ENCODE data around the gene KDM4C.
A peak's percentile ranks its signal among the peaks of the same experiment; 100 is the strongest.

Gene KDM4C

GRCh38 chr9:6905850-6906375 lies 148.1 kb downstream of the KDM4C start:
- DNase-seq: no peak
- Histone ChIP-seq H3K23ac (ENCODE audit: low read length) (no peak overlapping the region), H3K4me1 (ENCODE audit: control insufficient read depth, low read depth, low read length) (no peaks in the 10 kb centered on the region), H3K4me3 (ENCODE audit: low read length) (no peak overlapping the region), H3K27ac (ENCODE audit: low read depth, low read length) (no peak overlapping the region), H3K27me3 (ENCODE audit: insufficient read depth, low read length, poor library complexity) (no peaks in the 10 kb centered on the region), H2BK5ac (ENCODE audit: low read length) (no peak overlapping the region), H3K4me2 (ENCODE audit: low read length) (no peak overlapping the region), H2BK15ac (replicated peaks; ENCODE audit: low read depth) (no peak overlapping the region), H2BK120ac (ENCODE audit: low read depth, low read length) (no peak overlapping the region), H3K56ac (ENCODE audit: low read length) (no peak overlapping the region), H2AK5ac (ENCODE audit: low read length) (no peak overlapping the region), H4K5ac (ENCODE audit: low read length) (no peak overlapping the region), H3K4ac (ENCODE audit: low read depth, low read length) (no peak overlapping the region), H4K8ac (ENCODE audit: low read depth, low read length) (no peak overlapping the region), H3K79me2 (ENCODE audit: control insufficient read depth, insufficient read depth, low read length) (no peaks in the 10 kb centered on the region), H3K79me1 (ENCODE audit: low read length) (no peaks in the 10 kb centered on the region), H3K9ac (ENCODE audit: low read length) (no peak overlapping the region), H3K18ac (ENCODE audit: low read length) (no peak overlapping the region), H3K36me3 (ENCODE audit: control insufficient read depth, insufficient read depth, low read length) (no peaks in the 10 kb centered on the region)
- no CpG with 5 or more reads among the region's 6 CpGs for WGBS (ENCODE audit: extremely low coverage, insufficient coverage, low lambda C conversion rate)

GRCh38 chr9:6907772-6908381 lies 150.1 kb downstream of the KDM4C start:
- Histone ChIP-seq H3K27me3 (ENCODE audit: insufficient read depth, low read length, poor library complexity) (no peaks in the 10 kb centered on the region), H3K4me3 (ENCODE audit: low read length) (no peak overlapping the region), H3K23ac (ENCODE audit: low read length) (no peak overlapping the region), H2AK5ac (ENCODE audit: low read length) (no peak overlapping the region), H3K4me1 (ENCODE audit: control insufficient read depth, low read depth, low read length) (no peaks in the 10 kb centered on the region), H3K4ac (ENCODE audit: low read depth, low read length) (no peak overlapping the region), H3K18ac (ENCODE audit: low read length) (no peak overlapping the region), H4K5ac (ENCODE audit: low read length) (no peak overlapping the region), H4K8ac (ENCODE audit: low read depth, low read length) (no peak overlapping the region), H3K9ac (ENCODE audit: low read length) (no peak overlapping the region), H2BK5ac (ENCODE audit: low read length) (no peak overlapping the region), H2BK15ac (replicated peaks; ENCODE audit: low read depth) (no peak overlapping the region), H2BK120ac (ENCODE audit: low read depth, low read length) (no peak overlapping the region), H3K36me3 (ENCODE audit: control insufficient read depth, insufficient read depth, low read length) (no peaks in the 10 kb centered on the region), H3K4me2 (ENCODE audit: low read length) (no peak overlapping the region), H3K27ac (ENCODE audit: low read depth, low read length) (no peak overlapping the region), H3K56ac (ENCODE audit: low read length) (no peak overlapping the region), H3K79me2 (ENCODE audit: control insufficient read depth, insufficient read depth, low read length) (no peaks in the 10 kb centered on the region), H3K79me1 (ENCODE audit: low read length) (no peaks in the 10 kb centered on the region)
- WGBS (ENCODE audit: extremely low coverage, insufficient coverage, low lambda C conversion rate): 100% methylated on average over 1 of the region's 4 CpGs
- DNase-seq: peak; percentile 40

- no peak for DNase-seq
- Histone ChIP-seq H2BK120ac (ENCODE audit: low read depth, low read length) (no peak overlapping the region), H3K4me3 (ENCODE audit: low read length) (no peak overlapping the region), H3K36me3 (ENCODE audit: control insufficient read depth, insufficient read depth, low read length) (no peaks in the 10 kb centered on the region), H3K18ac (ENCODE audit: low read length) (no peak overlapping the region), H3K56ac (ENCODE audit: low read length) (no peak overlapping the region), H3K79me2 (ENCODE audit: control insufficient read depth, insufficient read depth, low read length) (no peaks in the 10 kb centered on the region), H3K23ac (ENCODE audit: low read length) (no peak overlapping the region), H2AK5ac (ENCODE audit: low read length) (no peak overlapping the region), H4K5ac (ENCODE audit: low read length) (no peak overlapping the region), H4K8ac (ENCODE audit: low read depth, low read length) (no peak overlapping the region), H3K27ac (ENCODE audit: low read depth, low read length) (no peak overlapping the region), H3K79me1 (ENCODE audit: low read length) (no peaks in the 10 kb centered on the region), H3K4ac (ENCODE audit: low read depth, low read length) (no peak overlapping the region), H3K4me2 (ENCODE audit: low read length) (no peak overlapping the region), H3K4me1 (ENCODE audit: control insufficient read depth, low read depth, low read length) (no peaks in the 10 kb centered on the region), H3K9ac (ENCODE audit: low read length) (no peak overlapping the region), H2BK5ac (ENCODE audit: low read length) (no peak overlapping the region), H2BK15ac (replicated peaks; ENCODE audit: low read depth) (no peak overlapping the region), H3K27me3 (ENCODE audit: insufficient read depth, low read length, poor library complexity) (no peaks in the 10 kb centered on the region)
- WGBS (ENCODE audit: extremely low coverage, insufficient coverage, low lambda C conversion rate): no CpG with 5 or more reads among the region's 1 CpG
Observed at GRCh38 chr9:6909181-6909580, 151.4 kb downstream of the KDM4C start.

- no CpG with 5 or more reads among the region's 2 CpGs for WGBS (ENCODE audit: extremely low coverage, insufficient coverage, low lambda C conversion rate)
- no peaks in the 10 kb centered on the region for H3K36me3 ChIP-seq (ENCODE audit: control insufficient read depth, insufficient read depth, low read length)
- no peak overlapping the region for H4K5ac ChIP-seq (ENCODE audit: low read length)
- H3K27ac ChIP-seq (ENCODE audit: low read depth, low read length): no peak overlapping the region
- H4K8ac ChIP-seq (ENCODE audit: low read depth, low read length): no peak overlapping the region
- DNase-seq: no peak
- no peaks in the 10 kb centered on the region for H3K79me2 ChIP-seq (ENCODE audit: control insufficient read depth, insufficient read depth, low read length)
- no peaks in the 10 kb centered on the region for H3K79me1 ChIP-seq (ENCODE audit: low read length)
- H3K4me2 ChIP-seq (ENCODE audit: low read length): no peak overlapping the region
- H2AK5ac ChIP-seq (ENCODE audit: low read length): no peak overlapping the region
- H3K27me3 ChIP-seq (ENCODE audit: insufficient read depth, low read length, poor library complexity): no peaks in the 10 kb centered on the region
- no peak overlapping the region for H3K4me3 ChIP-seq (ENCODE audit: low read length)
- H2BK5ac ChIP-seq (ENCODE audit: low read length): no peak overlapping the region
- no peaks in the 10 kb centered on the region for H3K4me1 ChIP-seq (ENCODE audit: control insufficient read depth, low read depth, low read length)
- no peak overlapping the region for H3K23ac ChIP-seq (ENCODE audit: low read length)
- no peak overlapping the region for H2BK120ac ChIP-seq (ENCODE audit: low read depth, low read length)
- no peak overlapping the region for H3K9ac ChIP-seq (ENCODE audit: low read length)
- H2BK15ac ChIP-seq (replicated peaks; ENCODE audit: low read depth): no peak overlapping the region
- H3K56ac ChIP-seq (ENCODE audit: low read length): no peak overlapping the region
- no peak overlapping the region for H3K4ac ChIP-seq (ENCODE audit: low read depth, low read length)
- H3K18ac ChIP-seq (ENCODE audit: low read length): no peak overlapping the region
Observed at GRCh38 chr9:6910032-6910431, 152.3 kb downstream of the KDM4C start.

- Histone ChIP-seq H3K4ac (ENCODE audit: low read depth, low read length) (no peak overlapping the region), H3K36me3 (ENCODE audit: control insufficient read depth, insufficient read depth, low read length) (no peaks in the 10 kb centered on the region), H2BK5ac (ENCODE audit: low read length) (no peak overlapping the region), H3K23ac (ENCODE audit: low read length) (no peak overlapping the region), H4K8ac (ENCODE audit: low read depth, low read length) (no peak overlapping the region), H2BK15ac (replicated peaks; ENCODE audit: low read depth) (no peak overlapping the region), H3K4me2 (ENCODE audit: low read length) (no peak overlapping the region), H2AK5ac (ENCODE audit: low read length) (no peak overlapping the region), H3K27ac (ENCODE audit: low read depth, low read length) (no peak overlapping the region), H3K56ac (ENCODE audit: low read length) (no peak overlapping the region), H3K79me1 (ENCODE audit: low read length) (no peaks in the 10 kb centered on the region), H3K4me3 (ENCODE audit: low read length) (no peak overlapping the region), H2BK120ac (ENCODE audit: low read depth, low read length) (no peak overlapping the region), H3K9ac (ENCODE audit: low read length) (no peak overlapping the region), H3K27me3 (ENCODE audit: insufficient read depth, low read length, poor library complexity) (no peaks in the 10 kb centered on the region), H4K5ac (ENCODE audit: low read length) (no peak overlapping the region), H3K18ac (ENCODE audit: low read length) (no peak overlapping the region), H3K79me2 (ENCODE audit: control insufficient read depth, insufficient read depth, low read length) (no peaks in the 10 kb centered on the region), H3K4me1 (ENCODE audit: control insufficient read depth, low read depth, low read length) (no peaks in the 10 kb centered on the region)
- DNase-seq: no peak
- 100% methylated on average over 2 of the region's 3 CpGs for WGBS (ENCODE audit: extremely low coverage, insufficient coverage, low lambda C conversion rate)
Observed at GRCh38 chr9:6910497-6910896, 152.7 kb downstream of the KDM4C start.

Data from mesendoderm (in vitro differentiated cells).